Neural cell (in vitro differentiated cells): ENCODE measurements around the gene SLC37A1. TPM values are rescaled to one million over a fixed set of nuclear protein-coding genes. Genes with fewer than 3 reads are reported as not detected.
A peak's percentile ranks its signal among the peaks of the same experiment; 100 is the strongest.

ENCODE experiments used
- H2AFZ ChIP-seq: fragments of 200-600, 300-800 bp; sonication (generic), shearing (Covaris generic); 2 replicates; pipeline ENCODE4 v1.6.0; 2014; ENCODE audit warnings: low read depth, mild to moderate bottlenecking, antibody characterized with exemption, low read length, moderate library complexity
- H3F3A ChIP-seq: fragments of 200-600 bp; shearing (Covaris generic); 2 replicates; pipeline ENCODE4 v1.6.1; 2016; ENCODE audit warnings: mild to moderate bottlenecking, moderate library complexity, mixed read lengths, antibody characterized with exemption, low read length; ENCODE audit not compliant: insufficient read depth, poor library complexity, severe bottlenecking
- H3K27ac ChIP-seq: fragments of 200-600, 300-800 bp; sonication (generic), shearing (Covaris generic); 2 replicates; pipeline ENCODE4 v1.5.1; 2014; ENCODE audit warnings: mild to moderate bottlenecking, low read length, moderate library complexity
- H3K27me3 ChIP-seq: fragments of 300-800, 200-600 bp; sonication (generic), shearing (Covaris generic); 2 replicates; pipeline ENCODE4 v1.6.0; 2014; ENCODE audit warnings: mild to moderate bottlenecking, low read depth, low read length, moderate library complexity; ENCODE audit not compliant: insufficient read depth
- H3K36me3 ChIP-seq: fragments of 300-800, 200-600 bp; sonication (generic), shearing (Covaris generic); 2 replicates; pipeline ENCODE4 v1.5.1; 2014; ENCODE audit warnings: mild to moderate bottlenecking, antibody characterized with exemption, low read length, moderate library complexity; ENCODE audit not compliant: insufficient read depth
- H3K4me2 ChIP-seq: fragments of 300-800, 200-600 bp; sonication (generic), shearing (Covaris generic); 2 replicates; pipeline ENCODE4 v1.6.0; 2014; ENCODE audit warnings: mild to moderate bottlenecking, low read length
- H3K4me3 ChIP-seq: fragments of 300-800, 200-600 bp; sonication (generic), shearing (Covaris generic); 2 replicates; pipeline ENCODE4 v1.5.1; 2014; ENCODE audit warnings: mild to moderate bottlenecking, low read length, moderate library complexity
- H3K79me2 ChIP-seq: fragments of 200-600 bp; shearing (Covaris generic); replicated peaks from 2 replicates; pipeline ENCODE4 v1.6.0; 2014; ENCODE audit warnings: mild to moderate bottlenecking, low read length, moderate library complexity; ENCODE audit not compliant: insufficient read depth
- H3K9ac ChIP-seq: fragments of 300-800, 200-600 bp; sonication (generic), shearing (Covaris generic); 2 replicates; pipeline ENCODE4 v1.6.1; 2016; ENCODE audit warnings: mild to moderate bottlenecking, low read length, mixed read lengths
- H3K9me2 ChIP-seq: fragments of 200-600 bp; shearing (Covaris generic); 2 replicates; pipeline ENCODE4 v1.6.1; 2016; ENCODE audit warnings: mild to moderate bottlenecking, low read length, mixed read lengths; ENCODE audit not compliant: insufficient read depth
- H3K9me3 ChIP-seq: fragments of 200-600, 300-800 bp; sonication (generic), shearing (Covaris generic); 2 replicates; pipeline ENCODE4 v1.6.1; 2016; ENCODE audit warnings: mild to moderate bottlenecking, mixed run types, low read length, moderate library complexity, mixed read lengths
- H4K20me1 ChIP-seq: fragments of 200-600 bp; shearing (Covaris generic); 2 replicates; pipeline ENCODE4 v1.6.1; 2016; ENCODE audit warnings: mild to moderate bottlenecking, mixed run types; ENCODE audit not compliant: insufficient read depth
- EP300 ChIP-seq: fragments of 450-650 bp; conservative IDR thresholded peaks from 2 replicates; pipeline ENCODE4 v1.6.1; 2014; ENCODE audit warnings: antibody characterized with exemption, mild to moderate bottlenecking, moderate library complexity; ENCODE audit not compliant: poor library complexity, severe bottlenecking
- EZH2 ChIP-seq: fragments of 200-600, 300-800 bp; shearing (Covaris generic), sonication (generic); IDR thresholded peaks from 2 replicates; pipeline ENCODE4 v1.6.1; 2014; ENCODE audit warnings: antibody characterized with exemption, low read length, borderline replicate concordance, mild to moderate bottlenecking; ENCODE audit not compliant: insufficient read depth, poor library complexity, severe bottlenecking
- MXI1 ChIP-seq: fragments of 450-650 bp; conservative IDR thresholded peaks from 2 replicates; pipeline ENCODE4 v1.6.1; 2014; ENCODE audit warnings: antibody characterized with exemption, mild to moderate bottlenecking; ENCODE audit not compliant: poor library complexity, severe bottlenecking
- POLR2AphosphoS5 ChIP-seq: IDR thresholded peaks from 2 replicates; pipeline ENCODE4 v1.6.1; 2012
- RAD21 ChIP-seq: fragments of 450-650 bp; conservative IDR thresholded peaks from 2 replicates; pipeline ENCODE4 v1.6.1; 2014; ENCODE audit warnings: antibody characterized with exemption, mild to moderate bottlenecking, moderate library complexity
- SMC3 ChIP-seq: fragments of 450-650 bp; conservative IDR thresholded peaks from 2 replicates; pipeline ENCODE4 v1.6.1; 2014; ENCODE audit warnings: antibody characterized with exemption, mild to moderate bottlenecking, moderate library complexity; ENCODE audit not compliant: poor library complexity
- TAF1 ChIP-seq: IDR thresholded peaks from 2 replicates; pipeline ENCODE4 v1.6.1; 2012; ENCODE audit warnings: low read depth
- polyA plus RNA-seq: library from polyadenylated mRNA; depleted of rRNA; stranded (reverse); fragments of >200 nt; gene quantifications from 2 replicates; pipeline ENCODE4 v1.2.3, GENCODE V29; 2014
- TF ChIP-seq, protein P1 (sequence below): fragments of 450-650 bp; IDR thresholded peaks from 2 replicates; pipeline ENCODE4 v1.5.1; 2014; ENCODE audit warnings: antibody characterized with exemption, mild to moderate bottlenecking, moderate library complexity; ENCODE audit not compliant: poor library complexity, severe bottlenecking
- TF ChIP-seq, protein P2 (sequence below): IDR thresholded peaks from 2 replicates; pipeline ENCODE4 v1.6.1; 2012; ENCODE audit warnings: borderline replicate concordance

The SLC37A1 gene
- polyA plus RNA-seq, 1 donor from 2014 or later = 60.7 TPM

DNA sequence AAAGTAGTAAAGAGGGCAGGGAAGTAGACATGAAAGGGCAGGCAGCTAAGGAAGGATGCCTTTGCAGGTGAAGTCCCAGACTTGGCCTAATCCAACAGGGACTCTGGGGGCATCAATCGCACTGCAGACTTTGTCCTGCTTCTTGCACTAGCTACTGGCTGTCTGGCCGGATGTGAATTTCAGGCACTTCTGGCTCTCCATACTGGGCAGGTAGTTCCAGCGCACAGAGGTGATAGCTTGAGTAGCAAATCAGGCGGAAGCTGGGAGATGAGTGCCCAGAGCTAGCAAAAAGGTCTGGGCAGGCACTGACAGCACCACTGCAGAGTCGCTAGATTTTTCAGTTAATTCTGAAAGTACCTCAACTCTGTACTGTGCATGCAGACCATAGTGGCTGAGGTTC is 18.6 kb upstream of the SLC37A1 start:
- Histone ChIP-seq H2AFZ (no peak overlapping the region), H3K36me3 (no peaks in the 10 kb centered on the region), H3K9me2 (no peaks in the 10 kb centered on the region), H3K27ac (no peak overlapping the region), H3K27me3 (no peaks in the 10 kb centered on the region), H4K20me1 (no peaks in the 10 kb centered on the region), H3K4me2 (no peak overlapping the region), H3K79me2 (no peaks in the 10 kb centered on the region), H3K9me3 (no peaks in the 10 kb centered on the region), H3F3A (no peaks in the 10 kb centered on the region), H3K4me3 (peak overlapping the region; percentile 84), H3K9ac (no peak overlapping the region)
- TF ChIP-seq RAD21 (no peak), POLR2AphosphoS5 (no peak), EP300 (no peak), EZH2 (no peak), MXI1 (no peak), SMC3 (no peak), TAF1 (no peak)
- TF ChIP-seq, protein P1, sequence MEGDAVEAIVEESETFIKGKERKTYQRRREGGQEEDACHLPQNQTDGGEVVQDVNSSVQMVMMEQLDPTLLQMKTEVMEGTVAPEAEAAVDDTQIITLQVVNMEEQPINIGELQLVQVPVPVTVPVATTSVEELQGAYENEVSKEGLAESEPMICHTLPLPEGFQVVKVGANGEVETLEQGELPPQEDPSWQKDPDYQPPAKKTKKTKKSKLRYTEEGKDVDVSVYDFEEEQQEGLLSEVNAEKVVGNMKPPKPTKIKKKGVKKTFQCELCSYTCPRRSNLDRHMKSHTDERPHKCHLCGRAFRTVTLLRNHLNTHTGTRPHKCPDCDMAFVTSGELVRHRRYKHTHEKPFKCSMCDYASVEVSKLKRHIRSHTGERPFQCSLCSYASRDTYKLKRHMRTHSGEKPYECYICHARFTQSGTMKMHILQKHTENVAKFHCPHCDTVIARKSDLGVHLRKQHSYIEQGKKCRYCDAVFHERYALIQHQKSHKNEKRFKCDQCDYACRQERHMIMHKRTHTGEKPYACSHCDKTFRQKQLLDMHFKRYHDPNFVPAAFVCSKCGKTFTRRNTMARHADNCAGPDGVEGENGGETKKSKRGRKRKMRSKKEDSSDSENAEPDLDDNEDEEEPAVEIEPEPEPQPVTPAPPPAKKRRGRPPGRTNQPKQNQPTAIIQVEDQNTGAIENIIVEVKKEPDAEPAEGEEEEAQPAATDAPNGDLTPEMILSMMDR = no peak
- TF ChIP-seq, protein P2, sequence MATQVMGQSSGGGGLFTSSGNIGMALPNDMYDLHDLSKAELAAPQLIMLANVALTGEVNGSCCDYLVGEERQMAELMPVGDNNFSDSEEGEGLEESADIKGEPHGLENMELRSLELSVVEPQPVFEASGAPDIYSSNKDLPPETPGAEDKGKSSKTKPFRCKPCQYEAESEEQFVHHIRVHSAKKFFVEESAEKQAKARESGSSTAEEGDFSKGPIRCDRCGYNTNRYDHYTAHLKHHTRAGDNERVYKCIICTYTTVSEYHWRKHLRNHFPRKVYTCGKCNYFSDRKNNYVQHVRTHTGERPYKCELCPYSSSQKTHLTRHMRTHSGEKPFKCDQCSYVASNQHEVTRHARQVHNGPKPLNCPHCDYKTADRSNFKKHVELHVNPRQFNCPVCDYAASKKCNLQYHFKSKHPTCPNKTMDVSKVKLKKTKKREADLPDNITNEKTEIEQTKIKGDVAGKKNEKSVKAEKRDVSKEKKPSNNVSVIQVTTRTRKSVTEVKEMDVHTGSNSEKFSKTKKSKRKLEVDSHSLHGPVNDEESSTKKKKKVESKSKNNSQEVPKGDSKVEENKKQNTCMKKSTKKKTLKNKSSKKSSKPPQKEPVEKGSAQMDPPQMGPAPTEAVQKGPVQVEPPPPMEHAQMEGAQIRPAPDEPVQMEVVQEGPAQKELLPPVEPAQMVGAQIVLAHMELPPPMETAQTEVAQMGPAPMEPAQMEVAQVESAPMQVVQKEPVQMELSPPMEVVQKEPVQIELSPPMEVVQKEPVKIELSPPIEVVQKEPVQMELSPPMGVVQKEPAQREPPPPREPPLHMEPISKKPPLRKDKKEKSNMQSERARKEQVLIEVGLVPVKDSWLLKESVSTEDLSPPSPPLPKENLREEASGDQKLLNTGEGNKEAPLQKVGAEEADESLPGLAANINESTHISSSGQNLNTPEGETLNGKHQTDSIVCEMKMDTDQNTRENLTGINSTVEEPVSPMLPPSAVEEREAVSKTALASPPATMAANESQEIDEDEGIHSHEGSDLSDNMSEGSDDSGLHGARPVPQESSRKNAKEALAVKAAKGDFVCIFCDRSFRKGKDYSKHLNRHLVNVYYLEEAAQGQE = no peak

DNA sequence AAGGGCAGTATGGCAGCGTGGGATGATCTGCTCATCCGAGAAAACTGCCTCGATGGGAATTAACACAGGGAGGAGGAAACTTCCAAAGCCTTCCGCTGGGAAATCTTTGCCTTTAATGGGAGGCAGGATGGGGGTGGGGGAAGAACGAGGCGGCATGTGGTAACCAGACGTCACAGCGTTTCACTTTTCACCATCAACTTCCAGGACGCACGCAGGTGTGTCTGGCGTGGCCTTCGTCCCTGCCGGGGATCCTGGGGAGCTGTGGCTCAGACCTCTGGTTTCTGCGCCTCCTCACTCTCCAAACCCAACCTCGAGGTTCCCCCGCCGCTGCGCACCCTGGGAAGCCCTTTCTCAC is 17.9 kb upstream of the SLC37A1 start:
- Histone ChIP-seq H3K4me3 (peak overlapping the region; percentile 84), H3K9me3 (no peaks in the 10 kb centered on the region), H3K27me3 (no peaks in the 10 kb centered on the region), H4K20me1 (no peaks in the 10 kb centered on the region), H3K9ac (peak overlapping the region; percentile 56), H3F3A (no peaks in the 10 kb centered on the region), H3K79me2 (no peaks in the 10 kb centered on the region), H3K9me2 (no peaks in the 10 kb centered on the region), H3K27ac (peak overlapping the region; percentile 40), H2AFZ (peak overlapping the region; percentile 25), H3K4me2 (peak overlapping the region; percentile 54), H3K36me3 (no peaks in the 10 kb centered on the region)
- TF ChIP-seq, protein P2 = peak; percentile 57
- no peak for TF ChIP-seq TAF1
